Stimulated activated CD8-positive, alpha-beta memory T cell treated with anti-CD3 and anti-CD28 coated beads, Interleukin-4, amount 100 ng/mL, for 4 hours (primary cell): ENCODE data around the gene GSTK1.
"Not testable (repeated sequence)": the region's sequence is repeated elsewhere in the genome, so short reads cannot be mapped to it uniquely, and the experiment has no call there.

Source experiments
- DNase-seq, 2 donors: peaks; one replicate each; pipeline ENCODE4 v3.0.0-alpha.2; 2020; ENCODE audit warnings: low read depth in 2 of 2, low spot score in 1 of 2

GSTK1 gene

DNA sequence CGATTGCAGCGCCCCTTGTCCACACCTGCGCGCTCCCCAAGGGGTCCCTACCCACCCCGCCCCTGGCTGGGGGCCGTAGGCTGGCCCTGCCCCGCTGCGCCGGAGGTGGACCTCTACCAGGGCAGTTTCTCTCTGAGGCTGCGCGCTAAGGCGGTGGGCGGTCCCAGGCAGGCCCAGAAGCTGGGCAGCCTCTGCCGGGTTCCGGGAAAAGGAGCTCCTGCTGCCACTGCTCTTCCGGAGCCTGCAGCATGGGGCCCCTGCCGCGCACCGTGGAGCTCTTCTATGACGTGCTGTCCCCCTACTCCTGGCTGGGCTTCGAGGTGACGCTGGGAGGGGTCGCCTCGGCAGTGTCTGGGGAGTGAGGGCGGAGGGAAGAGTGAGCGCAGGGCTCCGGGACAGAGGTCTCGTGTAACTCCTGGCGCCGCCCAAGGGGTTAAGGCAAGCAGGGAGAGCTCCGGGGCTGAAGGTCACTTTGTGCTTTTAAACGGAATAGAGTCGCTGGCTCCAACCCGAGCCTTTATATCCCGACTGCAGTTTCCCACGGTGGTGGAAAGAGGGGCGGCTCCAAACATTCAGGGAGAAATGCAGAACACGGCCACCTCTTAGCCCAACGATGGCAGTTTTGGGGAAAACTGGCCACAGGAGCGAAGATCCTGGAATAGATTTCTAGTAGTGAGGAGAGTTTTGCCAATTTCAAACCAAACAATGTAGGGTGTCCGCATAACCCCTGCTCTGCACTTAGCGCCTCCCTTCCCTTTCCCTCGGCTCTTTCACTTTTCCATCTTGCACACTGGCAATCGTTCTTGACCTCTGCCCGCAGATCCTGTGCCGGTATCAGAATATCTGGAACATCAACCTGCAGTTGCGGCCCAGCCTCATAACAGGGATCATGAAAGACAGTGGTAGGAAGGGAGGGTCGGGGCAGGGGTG lies at the start of gene GSTK1:
TSS of gene GSTK1 (plus strand) at position 176 of the 930 bp plus-strand sequence. CDS start at position 249, 73 bp downstream.
- DNase-seq, result peak; percentile 51 to 70

GRCh38 chr7:143213478-143213877 lies 49.8 kb upstream of the GSTK1 start:
- DNase-seq, result not testable (repeated sequence)

DNA sequence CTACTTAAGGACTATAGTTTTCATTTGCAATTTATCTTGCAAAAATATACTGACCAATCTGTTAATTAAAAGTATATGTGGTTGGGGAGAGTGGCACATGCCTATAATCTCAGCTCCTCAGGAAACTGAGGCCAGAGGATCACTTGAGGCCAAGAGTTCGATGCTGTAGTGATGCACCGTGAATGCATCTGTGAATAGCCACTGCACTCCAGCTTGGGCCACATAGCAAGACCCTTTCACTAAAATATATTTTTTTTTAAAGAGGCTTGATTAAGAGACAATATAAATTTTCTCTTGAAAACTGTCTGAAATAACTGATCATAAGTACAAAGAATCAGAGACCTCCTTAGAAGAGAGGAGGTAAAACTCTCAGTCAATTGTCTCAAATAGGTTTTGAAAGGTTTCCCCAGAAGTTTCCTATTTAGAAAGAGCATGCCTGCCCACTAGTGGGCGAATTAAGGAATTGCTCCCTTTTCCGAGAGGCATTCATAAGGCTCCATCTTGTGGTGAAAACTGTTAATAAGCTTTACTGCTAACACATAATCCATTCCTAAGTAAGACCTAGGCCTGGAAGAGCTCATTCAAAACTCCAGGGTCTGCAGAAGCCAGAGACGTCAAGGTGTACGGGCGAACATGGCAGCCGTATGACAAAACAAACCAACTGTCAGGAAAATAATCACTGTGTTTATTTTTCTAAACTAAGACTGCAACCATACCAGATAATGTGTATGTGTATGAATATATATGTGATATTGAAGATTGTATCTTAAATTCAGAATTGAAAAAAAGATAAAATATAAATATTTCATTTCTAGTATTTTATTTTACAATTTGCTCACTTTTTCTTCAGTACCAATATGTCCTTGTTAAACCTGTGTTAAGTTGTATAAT lies 48.2 kb upstream of the GSTK1 start:
- DNase-seq, result peak; percentile 10 to 11

DNA sequence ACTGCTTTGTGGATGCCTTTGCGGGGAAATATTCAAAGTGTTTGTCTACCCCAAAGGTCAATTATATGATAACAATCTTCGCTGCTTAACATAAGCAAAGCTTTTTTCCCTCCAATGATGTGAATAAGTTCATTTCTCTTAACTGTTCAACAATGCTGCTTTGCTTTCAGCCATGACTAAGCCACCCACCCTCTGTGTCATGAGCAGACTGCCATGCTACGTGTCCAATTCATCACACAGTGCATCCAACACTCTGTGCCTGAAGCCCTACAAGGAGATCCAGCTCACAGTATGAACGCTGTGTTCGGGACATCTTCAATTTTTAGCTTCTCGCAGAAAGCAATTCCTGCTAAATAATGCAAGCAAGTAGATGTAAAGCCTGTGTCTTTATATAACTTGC lies 47.1 kb upstream of the GSTK1 start:
- no peak for DNase-seq

- no peak for DNase-seq
These were observed 46.6 kb upstream of the GSTK1 start for GRCh38 chr7:143216686-143217085.

GRCh38 chr7:143217806-143218205 lies 45.4 kb upstream of the GSTK1 start:
- no peak for DNase-seq

GRCh38 chr7:143221286-143221685 lies 42.0 kb upstream of the GSTK1 start:
- DNase-seq, result no peak

DNA sequence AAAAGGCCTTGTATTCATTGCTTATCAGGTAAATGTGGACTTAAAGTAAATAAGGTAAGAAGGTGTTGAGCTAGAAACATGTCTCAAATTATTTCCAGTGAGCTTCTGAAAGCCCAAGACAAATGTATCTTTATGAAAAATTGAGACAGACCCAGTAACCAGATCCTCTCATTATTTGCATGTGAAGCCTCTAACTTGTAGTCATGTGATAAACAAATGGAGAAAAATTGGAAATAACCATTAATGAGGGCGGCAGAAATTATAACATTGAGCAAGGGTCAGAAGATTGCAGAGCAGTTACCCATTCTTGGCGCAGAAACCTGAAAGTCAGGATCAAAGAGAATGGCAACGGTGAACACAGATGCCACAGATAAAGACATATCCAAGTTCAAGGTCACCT lies 41.5 kb upstream of the GSTK1 start, which contains the start of gene TAS2R40:
TSS of gene TAS2R40 (plus strand) at position 301 of the 400 bp plus-strand sequence. CDS start at position 343, 42 bp downstream.
- no peak for DNase-seq

DNA sequence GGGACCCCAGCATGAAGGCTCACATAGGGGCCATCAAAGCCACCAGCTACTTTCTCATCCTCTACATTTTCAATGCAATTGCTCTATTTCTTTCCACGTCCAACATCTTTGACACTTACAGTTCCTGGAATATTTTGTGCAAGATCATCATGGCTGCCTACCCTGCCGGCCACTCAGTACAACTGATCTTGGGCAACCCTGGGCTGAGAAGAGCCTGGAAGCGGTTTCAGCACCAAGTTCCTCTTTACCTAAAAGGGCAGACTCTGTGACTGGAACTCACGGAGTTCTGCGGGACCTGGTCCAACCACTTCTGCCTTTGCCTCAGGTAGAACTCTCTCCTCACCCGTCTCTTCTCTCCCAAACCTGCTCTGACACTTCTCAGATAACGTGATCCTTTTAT lies 40.5 kb upstream of the GSTK1 start:
- DNase-seq, result no peak

DNA sequence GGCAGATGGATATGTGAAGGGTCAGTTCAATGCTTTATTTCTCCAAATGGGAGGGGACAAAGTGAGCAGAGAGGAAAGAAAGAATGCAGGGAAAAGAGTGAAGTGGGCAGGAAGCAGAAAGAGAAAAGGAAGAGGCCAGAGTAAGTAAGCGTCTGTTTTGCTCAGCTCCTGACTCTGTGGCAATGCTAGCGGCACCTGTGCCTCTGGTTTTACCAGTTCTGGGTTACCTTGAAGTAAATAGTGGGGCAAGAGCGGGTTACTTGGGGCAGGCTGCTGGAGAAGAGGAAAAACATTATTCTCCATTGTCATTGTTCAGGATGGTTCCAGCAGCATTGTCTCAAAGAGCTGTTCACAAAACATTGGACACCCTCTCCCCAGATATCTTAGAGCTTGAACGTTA lies 39.5 kb upstream of the GSTK1 start:
- no peak for DNase-seq

DNA sequence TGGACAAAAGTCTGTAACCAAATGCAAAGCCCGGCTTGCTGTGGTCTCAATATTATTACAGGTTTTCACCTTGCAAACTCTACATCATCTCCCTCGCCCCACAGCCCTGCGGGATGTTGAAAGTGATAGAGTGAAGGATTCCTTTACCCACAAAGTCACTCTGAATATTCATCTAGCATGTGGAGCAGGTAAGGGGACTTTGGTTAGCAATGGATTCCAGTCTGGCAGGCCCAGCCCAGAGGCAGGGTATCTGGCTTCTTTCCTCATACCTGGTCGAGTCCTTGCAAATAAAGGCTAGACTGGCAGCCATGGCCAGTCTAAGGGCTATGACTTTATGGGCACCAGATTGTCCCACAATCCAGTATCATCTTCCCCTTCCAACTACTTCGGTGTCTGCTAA lies 38.2 kb upstream of the GSTK1 start:
- DNase-seq, result no peak

DNA sequence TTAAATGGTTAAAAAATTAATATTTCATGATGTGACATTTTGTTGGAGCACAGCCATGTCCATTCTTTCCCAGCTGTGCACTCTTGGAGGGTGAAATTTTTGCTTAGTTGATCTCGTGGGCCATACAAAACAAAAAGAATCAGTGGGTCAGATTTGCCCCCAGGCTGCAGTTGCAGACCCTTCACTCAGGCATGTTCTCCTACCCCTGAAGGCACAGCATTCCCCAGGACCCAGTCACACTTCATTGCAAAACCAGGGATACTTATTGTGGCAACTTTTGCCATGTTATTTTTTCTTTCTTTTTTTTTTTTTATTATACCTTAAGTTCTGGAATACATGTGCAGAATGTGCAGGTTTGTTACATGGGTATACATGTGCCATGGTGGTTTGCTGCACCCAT lies 35.4 kb upstream of the GSTK1 start:
- no peak for DNase-seq

DNA sequence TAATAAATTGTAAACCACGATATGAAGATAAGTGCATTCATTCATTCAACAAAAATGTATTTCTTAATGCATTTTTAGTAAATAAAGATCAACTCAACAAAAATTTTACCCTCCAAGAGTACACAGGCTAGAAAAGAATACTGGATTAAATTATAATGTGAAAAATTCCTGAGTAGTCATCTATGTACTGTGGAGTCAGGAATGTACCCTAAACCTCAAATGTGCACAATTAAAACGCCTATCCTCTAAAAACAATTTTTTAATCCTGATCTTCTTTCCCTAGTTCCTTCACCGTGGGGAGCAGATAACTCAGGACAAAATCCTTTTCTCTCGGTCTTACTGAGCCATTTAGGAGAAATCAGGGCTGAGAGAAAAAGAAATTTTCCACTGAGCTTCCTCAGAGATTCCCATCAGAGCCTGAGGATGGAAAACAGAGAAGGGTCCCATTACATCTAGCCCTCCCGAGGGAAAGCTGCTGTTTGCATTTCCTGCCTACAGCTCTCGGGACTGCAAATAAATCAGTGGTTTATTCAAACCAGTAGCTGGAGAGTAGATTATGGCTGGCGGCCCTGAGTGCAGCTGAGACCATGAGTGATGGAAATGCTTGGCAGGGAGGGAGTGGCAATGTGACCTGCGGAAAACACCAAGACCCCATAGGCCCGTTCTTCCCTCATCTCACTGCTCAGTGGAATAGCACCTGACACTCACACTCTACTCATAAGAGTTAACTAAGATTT lies 34.0 kb upstream of the GSTK1 start:
- no peak for DNase-seq

- DNase-seq, result no peak
These were observed 32.4 kb upstream of the GSTK1 start for GRCh38 chr7:143230602-143231457.

DNA sequence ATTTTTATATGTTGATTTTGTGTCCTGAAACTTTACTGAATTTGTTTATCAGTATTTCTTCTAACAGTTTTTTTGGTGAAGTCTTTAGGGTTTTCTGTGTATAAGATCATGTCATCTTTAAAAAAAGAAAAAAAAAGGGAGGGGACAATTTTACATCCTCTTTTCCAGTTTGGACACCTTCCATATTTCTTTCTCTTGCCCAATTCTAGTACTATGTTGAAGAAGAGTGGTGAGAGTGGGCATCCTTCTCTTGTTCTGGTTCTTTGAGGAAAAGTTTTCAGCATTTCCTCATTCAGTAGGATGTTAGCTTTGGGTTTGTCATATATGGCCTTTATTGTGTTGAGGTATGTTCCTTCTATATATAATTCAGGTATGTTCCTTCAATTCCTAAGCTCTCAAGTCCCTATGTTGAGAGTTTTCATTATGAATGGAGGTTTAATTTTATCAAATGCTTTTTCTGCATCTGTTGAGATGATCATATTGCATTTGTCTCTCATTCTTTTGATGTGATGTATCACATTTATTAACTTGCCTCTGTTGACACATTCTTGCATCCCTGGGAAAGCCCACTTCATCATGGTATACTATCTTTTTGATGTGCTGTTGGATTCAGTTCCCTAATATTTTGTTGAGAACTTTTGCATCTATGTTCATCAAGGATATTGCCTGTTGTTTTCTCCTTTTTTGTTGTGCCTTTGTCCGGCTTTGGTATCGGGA lies 29.3 kb upstream of the GSTK1 start:
- DNase-seq, result no peak

GRCh38 chr7:143234533-143234875 lies 28.7 kb upstream of the GSTK1 start:
- DNase-seq, result no peak

DNA sequence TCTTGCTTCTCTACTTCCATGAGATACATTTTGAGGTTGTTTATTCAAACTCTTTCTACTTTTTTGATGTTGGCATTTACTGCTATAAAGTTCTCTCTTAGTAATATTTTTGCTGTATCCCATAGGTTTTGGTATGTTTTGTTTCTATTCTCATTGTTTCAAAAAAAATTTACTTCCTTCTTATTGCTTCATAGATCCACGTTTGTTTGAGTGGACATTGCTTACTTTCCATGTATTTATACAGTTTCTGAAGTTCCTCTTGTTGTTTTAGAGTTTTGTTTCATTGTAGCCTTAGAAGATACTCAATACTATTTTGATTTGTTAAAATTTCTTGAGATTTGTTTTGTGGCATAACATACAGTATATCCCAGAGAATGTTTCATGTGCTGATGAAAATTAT lies 27.7 kb upstream of the GSTK1 start:
- no peak for DNase-seq

DNA sequence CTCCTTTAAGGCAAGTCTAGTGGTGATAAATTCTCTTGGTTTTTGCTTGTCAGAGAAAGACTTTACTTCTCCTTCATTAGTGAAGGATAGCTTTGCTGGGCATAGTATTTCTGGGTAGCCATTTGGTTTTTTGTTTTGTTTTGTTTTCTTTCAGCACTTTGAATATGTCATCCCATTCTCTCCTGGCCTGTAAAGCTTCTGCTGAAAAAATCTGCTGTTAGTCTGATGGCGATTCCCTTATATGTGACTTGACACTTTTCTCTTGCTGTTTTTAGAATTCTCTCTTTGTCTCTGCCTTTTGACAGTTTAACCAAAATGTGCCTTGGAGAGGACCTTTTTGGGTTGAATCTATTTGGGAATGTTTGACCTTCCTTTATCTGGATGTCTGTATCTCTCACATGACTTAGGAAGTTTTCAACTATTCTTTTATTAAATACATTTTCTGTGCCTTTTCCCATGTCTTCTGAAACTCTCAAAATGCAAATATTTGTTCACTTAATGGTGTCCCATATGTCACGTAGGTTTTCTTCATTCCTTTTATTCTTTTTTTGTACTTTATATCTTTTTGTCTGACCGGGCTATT lies 26.7 kb upstream of the GSTK1 start:
- no peak for DNase-seq

GRCh38 chr7:143237366-143237765 lies 25.9 kb upstream of the GSTK1 start:
- DNase-seq, result no peak
